ENCODE measurements around the gene ACBD7. TPM values are rescaled to one million over a fixed set of nuclear protein-coding genes. Genes with fewer than 3 reads are reported as not detected.

Gene ACBD7
- total RNA-seq, 1 donor from 2014 or later: 10.8 TPM

GRCh38 chr10:15091418-15091817 is 2.8 kb upstream of the ACBD7 start:
- no peak for DNase-seq

- peak; percentile 50 for DNase-seq
These were observed 4.1 kb downstream of the ACBD7 start for GRCh38 chr10:15084502-15084922.

- DNase-seq: no peak
These were observed 4.7 kb downstream of the ACBD7 start for GRCh38 chr10:15083674-15084501.

GRCh38 chr10:15075421-15075820 is 13.2 kb downstream of the ACBD7 start:
- no peak for DNase-seq

GRCh38 chr10:15072358-15072757 is 16.2 kb downstream of the ACBD7 start:
- DNase-seq: no peak

- DNase-seq: no peak
These were observed 19.3 kb downstream of the ACBD7 start for GRCh38 chr10:15069230-15069629.

- DNase-seq: no peak
These were observed 19.8 kb downstream of the ACBD7 start for GRCh38 chr10:15068802-15069201.

- DNase-seq: no peak
These were observed 21.4 kb downstream of the ACBD7 start for GRCh38 chr10:15067154-15067553.

GRCh38 chr10:15060638-15061037 is 27.9 kb downstream of the ACBD7 start:
- DNase-seq: no peak

- no peak for DNase-seq
These were observed 28.7 kb downstream of the ACBD7 start for GRCh38 chr10:15059914-15060313.

GRCh38 chr10:15058689-15059088 is 29.9 kb downstream of the ACBD7 start:
- DNase-seq: no peak

- no peak for DNase-seq
These were observed 35.5 kb downstream of the ACBD7 start for GRCh38 chr10:15053061-15053460.

- DNase-seq: no peak
These were observed 36.5 kb downstream of the ACBD7 start for GRCh38 chr10:15052121-15052520.

GRCh38 chr10:15049533-15049932 is 39.0 kb downstream of the ACBD7 start:
- DNase-seq: no peak

DNA sequence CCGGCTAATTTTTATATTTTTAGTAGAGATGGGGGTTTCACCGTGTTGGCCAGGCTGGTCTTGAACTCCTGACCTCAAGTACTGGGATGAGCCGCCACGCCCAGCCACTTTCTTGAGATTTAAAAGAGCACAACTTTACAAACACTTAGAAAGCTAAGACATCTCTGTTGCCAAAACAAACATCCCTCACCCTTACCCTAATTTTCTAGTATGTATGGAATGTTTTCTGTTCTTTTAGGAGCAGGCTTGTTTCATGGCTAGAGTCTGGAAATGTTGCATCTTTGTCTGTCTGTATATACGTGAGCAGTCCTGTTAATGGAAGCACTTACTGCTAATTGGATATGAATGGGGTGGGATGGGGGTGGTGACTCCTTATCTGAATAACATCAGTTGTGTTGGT is 42.0 kb downstream of the ACBD7 start:
- no peak for DNase-seq

- no peak for DNase-seq
These were observed 43.2 kb downstream of the ACBD7 start for GRCh38 chr10:15045380-15045779.

GRCh38 chr10:15043674-15044073 is 44.9 kb downstream of the ACBD7 start, which contains the start of gene OLAH:
Gene OLAH, plus strand, starts transcription at chr10:15043943. Its CDS starts 3,346 bp downstream, at chr10:15047289.
- no peak for DNase-seq

GRCh38 chr10:15038416-15038815 is 50.2 kb downstream of the ACBD7 start:
- no peak for DNase-seq

DNA sequence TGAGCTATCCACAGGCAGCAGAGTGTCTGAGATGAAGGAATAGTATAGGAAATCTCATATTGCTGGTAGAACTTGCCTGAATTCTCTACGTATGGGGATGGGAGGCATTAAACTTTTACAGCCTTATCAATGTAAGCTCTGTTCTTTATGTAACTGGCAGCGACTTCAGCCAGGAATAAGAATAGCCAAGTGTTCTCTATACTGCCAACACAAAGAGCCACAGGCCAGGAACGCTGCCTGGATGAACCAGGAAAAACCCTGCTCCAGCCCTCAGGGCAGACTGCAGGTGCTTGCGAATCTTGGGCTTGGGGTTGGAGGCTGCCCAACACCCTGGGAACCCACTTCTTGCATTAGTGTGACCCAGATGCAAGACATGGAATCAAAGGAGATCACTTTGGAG is 50.9 kb downstream of the ACBD7 start:
- DNase-seq: no peak

DNA sequence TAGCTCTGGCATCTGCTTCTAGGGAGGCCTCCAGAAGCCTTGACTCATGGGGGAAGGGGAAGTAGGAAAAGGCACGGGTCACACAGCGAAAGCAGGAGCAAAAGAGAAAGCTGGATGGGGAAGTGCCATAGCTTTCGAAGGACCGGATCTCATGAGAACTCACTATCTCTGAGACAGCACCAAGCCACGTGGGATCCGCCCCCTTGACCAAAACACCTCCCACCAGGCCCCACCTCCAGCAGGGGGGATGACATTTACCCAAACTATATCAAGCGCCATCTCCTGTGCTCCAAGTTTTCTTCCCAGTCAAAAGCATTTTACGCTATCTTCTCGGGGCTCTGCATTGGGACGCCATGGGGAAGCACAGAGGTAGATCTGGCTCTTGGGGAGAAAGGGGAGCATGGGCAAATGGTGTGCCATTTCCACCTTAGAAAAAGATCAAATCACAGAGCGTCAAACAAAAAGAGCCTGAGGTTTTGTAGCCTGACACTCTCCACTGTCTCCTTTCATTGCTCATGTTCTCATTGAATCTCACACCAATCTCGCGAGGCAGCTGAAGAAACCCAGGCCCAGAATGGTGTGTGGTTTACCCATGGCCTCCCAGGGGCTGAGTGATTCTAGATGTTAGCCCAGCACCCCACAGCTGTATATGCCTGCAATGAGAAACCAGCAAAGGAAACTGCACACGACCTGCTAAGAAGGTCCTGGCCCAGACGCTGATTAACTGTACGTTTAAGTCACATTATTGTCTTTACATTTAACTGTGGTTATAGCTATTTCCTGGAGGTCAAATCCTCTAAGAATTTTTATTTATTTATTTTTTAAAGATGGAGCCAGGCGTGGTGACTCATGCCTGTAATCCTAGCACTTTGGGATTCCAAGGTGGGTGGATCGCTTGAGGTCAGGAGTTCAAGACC is 52.9 kb downstream of the ACBD7 start:
- no peak for DNase-seq

DNA sequence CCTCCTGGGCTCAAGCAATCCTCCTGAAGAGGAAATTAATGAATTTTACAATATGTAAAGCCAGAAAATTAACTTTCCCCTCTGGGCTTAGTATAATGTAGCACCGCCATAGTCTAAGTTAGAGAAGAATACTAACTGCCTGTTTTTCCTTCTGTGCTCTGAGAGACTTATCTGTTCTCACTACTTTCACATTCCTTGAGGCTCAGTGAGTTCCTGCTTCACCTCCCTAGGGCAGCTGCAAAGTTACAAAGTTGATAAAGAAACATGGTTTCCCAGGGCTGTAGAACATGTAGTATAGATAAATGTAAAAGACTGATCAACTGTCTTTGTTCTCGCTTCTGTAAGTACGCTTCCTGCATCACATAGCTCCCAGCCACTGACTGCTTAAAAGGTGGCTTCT is 60.8 kb downstream of the ACBD7 start:
- DNase-seq: no peak

All from occipital lobe (tissue), 2 donors.